Gastroesophageal sphincter (tissue), 4 donors: ENCODE results near the gene FBLIM1. TPM values are rescaled to one million over a fixed set of nuclear protein-coding genes. Genes with fewer than 3 reads are reported as not detected.

Source experiments
- ATAC-seq: fragments of 150-250 bp; one replicate; pipeline ENCODE4 v1.9.1; 2016; ENCODE audit warnings: mild to moderate bottlenecking, moderate library complexity
- H3K27ac ChIP-seq, 4 donors: fragments of 200-600 bp; sonication (generic) in 3 of 4; 1 replicate in 3 of 4; 2 replicates in 1 of 4; pipeline ENCODE4 v1.5.1; 2016 to 2019
- H3K27me3 ChIP-seq: fragments of 200-600 bp; sonication (generic); one replicate; pipeline ENCODE4 v1.5.1; 2019
- H3K36me3 ChIP-seq, 2 donors: fragments of 200-600 bp; sonication (generic); one replicate each; pipeline ENCODE4 v1.5.1; 2019; ENCODE audit warnings: control low read depth in 1 of 2
- H3K4me1 ChIP-seq, 3 donors: fragments of 200-600 bp; sonication (generic); 1 replicate in 2 of 3; 2 replicates in 1 of 3; pipeline ENCODE4 v1.5.1; 2016 to 2019; ENCODE audit warnings: control low read depth in 2 of 3
- H3K4me3 ChIP-seq, 2 donors: fragments of 200-600 bp; sonication (generic); one replicate each; pipeline ENCODE4 v1.5.1; 2019; ENCODE audit warnings: mild to moderate bottlenecking in 1 of 2, moderate library complexity in 1 of 2
- H3K9me3 ChIP-seq, 3 donors: fragments of 200-600 bp; sonication (generic); one replicate each; pipeline ENCODE4 v1.5.1; 2017 to 2019; ENCODE audit warnings: control low read depth in 2 of 3
- CTCF ChIP-seq, 4 experiments: fragments of 200-600 bp in 2 of 4; fragments of 450-650 bp in 2 of 4; sonication (generic) in 1 of 4; IDR thresholded peaks; one replicate each; pipeline ENCODE4 v1.5.1; 2017 to 2019; ENCODE audit warnings: antibody characterized with exemption in 4 of 4, mild to moderate bottlenecking in 2 of 4, moderate library complexity in 2 of 4
- EP300 ChIP-seq: sonication (generic); formaldehyde crosslinking; IDR thresholded peaks from one replicate; pipeline ENCODE4 v1.6.1; 2017; ENCODE audit warnings: antibody characterized with exemption, mild to moderate bottlenecking
- POLR2A ChIP-seq, 2 donors: fragments of 450-650 bp; IDR thresholded peaks; one replicate each; pipeline ENCODE4 v1.6.1; 2017; ENCODE audit warnings: antibody characterized with exemption in 2 of 2, mild to moderate bottlenecking in 2 of 2, moderate library complexity in 1 of 2
- POLR2AphosphoS5 ChIP-seq: sonication (generic); formaldehyde crosslinking; IDR thresholded peaks from one replicate; pipeline ENCODE4 v1.6.1; 2017; ENCODE audit warnings: antibody characterized with exemption
- WGBS, 2 donors: methylation state at CpG; one replicate each; pipeline ENCODE4 v1.1.5; 2018; ENCODE audit warnings: low coverage in 1 of 2; 5-methylcytosine and 5-hydroxymethylcytosine counted together
- total RNA-seq, 4 donors: library from RNA; depleted of rRNA; stranded (reverse); fragments of >200 nt; gene quantifications; one replicate each; pipeline ENCODE4 v1.1.0, GENCODE V29; 2016

FBLIM1 gene
- total RNA-seq, 4 donors from 2014 or later = 40.4 to 106 (median 47.0) TPM

GRCh38 chr1:15770313-15770962 lies 11.8 kb downstream of the FBLIM1 start:
- no peak overlapping the region for H3K27ac ChIP-seq
- peaks cover 0 to 95% of the 10 kb centered on the region in 2 donors for H3K36me3 ChIP-seq
- H3K9me3 ChIP-seq = no peaks in the 10 kb centered on the region
- H3K4me1 ChIP-seq = peaks cover 0 to under 1% (median 0%) of the 10 kb centered on the region in 3 donors
- 83 to 92% methylated on average over 2 to 5 of the region's 14 CpGs for WGBS, 2 donors
- no peak for TF ChIP-seq POLR2AphosphoS5
- no peak for TF ChIP-seq CTCF (IDR thresholded peaks at IDR 0.05)
- TF ChIP-seq EP300 = no peak
- no peak for TF ChIP-seq POLR2A (IDR thresholded peaks at IDR 0.05)
- ATAC-seq = no peak
- no peak overlapping the region for H3K4me3 ChIP-seq
- H3K27me3 ChIP-seq = no peaks in the 10 kb centered on the region

GRCh38 chr1:15771836-15772515 lies 13.4 kb downstream of the FBLIM1 start:
- ATAC-seq = no peak
- H3K27me3 ChIP-seq = no peaks in the 10 kb centered on the region
- H3K4me1 ChIP-seq = no peaks in the 10 kb centered on the region
- no peak for TF ChIP-seq POLR2AphosphoS5
- TF ChIP-seq POLR2A (IDR thresholded peaks at IDR 0.05) = no peak
- no peak for TF ChIP-seq CTCF (IDR thresholded peaks at IDR 0.05)
- peaks cover 0 to 92% of the 10 kb centered on the region in 2 donors for H3K36me3 ChIP-seq
- no peak overlapping the region for H3K27ac ChIP-seq
- no peaks in the 10 kb centered on the region for H3K9me3 ChIP-seq
- no peak overlapping the region for H3K4me3 ChIP-seq
- WGBS, 2 donors = 61% methylated on average over 5 of the region's 6 CpGs; no CpG with 5 or more reads in 1 of the 2 donors

GRCh38 chr1:15775706-15776105 lies 17.1 kb downstream of the FBLIM1 start:
- Histone ChIP-seq H3K36me3 (peaks cover 0 to 91% of the 10 kb centered on the region in 2 donors), H3K27ac (no peak overlapping the region), H3K4me3 (no peak overlapping the region), H3K4me1 (no peaks in the 10 kb centered on the region), H3K9me3 (no peaks in the 10 kb centered on the region), H3K27me3 (no peaks in the 10 kb centered on the region)
- ATAC-seq = no peak
- WGBS, 2 donors = 50% methylated on average over 2 of the region's 2 CpGs; no CpG with 5 or more reads in 1 of the 2 donors
- no peak for TF ChIP-seq EP300
- TF ChIP-seq POLR2A (IDR thresholded peaks at IDR 0.05) = no peak
- no peak for TF ChIP-seq CTCF (IDR thresholded peaks at IDR 0.05)
- no peak for TF ChIP-seq POLR2AphosphoS5

- TF ChIP-seq POLR2AphosphoS5 = no peak
- no peak for TF ChIP-seq POLR2A (IDR thresholded peaks at IDR 0.05)
- no peak for TF ChIP-seq EP300
- TF ChIP-seq CTCF (IDR thresholded peaks at IDR 0.05) = no peak
- H3K4me1 ChIP-seq = no peaks in the 10 kb centered on the region
- no peaks in the 10 kb centered on the region for H3K9me3 ChIP-seq
- ATAC-seq = no peak
- WGBS, 2 donors = 66 to 81% methylated on average over 2 to 7 of the region's 7 CpGs
- no peak overlapping the region for H3K27ac ChIP-seq
- no peak overlapping the region for H3K4me3 ChIP-seq
- H3K27me3 ChIP-seq = no peaks in the 10 kb centered on the region
- peaks cover 0 to 87% of the 10 kb centered on the region in 2 donors for H3K36me3 ChIP-seq
Measured at GRCh38 chr1:15777909-15778707, 19.5 kb downstream of the FBLIM1 start.
